Measurements from ENCODE around the gene SVIL.
"Not testable (repeated sequence)": the region's sequence is repeated elsewhere in the genome, so short reads cannot be mapped to it uniquely, and the experiment has no call there.

- TF ChIP-seq EZH2 (IDR thresholded peaks at IDR 0.05); POLR2AphosphoS5 (IDR thresholded peaks at IDR 0.05; ENCODE audit: borderline replicate concordance, low read depth, low read length); FOXP2 (optimal IDR thresholded peaks at IDR 0.05; ENCODE audit: control extremely low read depth, extremely low read length, insufficient read depth): not testable (repeated sequence)
Measured at GRCh38 chr10:29439005-29439404, 195.8 kb downstream of the SVIL start.
